Neural progenitor cell (in vitro differentiated cells): Measurements from ENCODE around the gene TSPAN2.

Experiments
- CTCF ChIP-seq: fragments of 200-600 bp; sonication (generic); IDR thresholded peaks from 2 replicates; pipeline ENCODE4 v1.5.1; 2017; ENCODE audit warnings: antibody characterized with exemption, mild to moderate bottlenecking
- EZH2 ChIP-seq: fragments of 200-600 bp; sonication (generic); IDR thresholded peaks from 2 replicates; pipeline ENCODE4 v1.6.1; 2017; ENCODE audit warnings: antibody characterized with exemption, mild to moderate bottlenecking, moderate library complexity
- EZH2phosphoT487 ChIP-seq: fragments of 200-600 bp; sonication (generic); IDR thresholded peaks from 2 replicates; pipeline ENCODE4 v1.6.1; 2017; ENCODE audit warnings: antibody characterized with exemption

DNA sequence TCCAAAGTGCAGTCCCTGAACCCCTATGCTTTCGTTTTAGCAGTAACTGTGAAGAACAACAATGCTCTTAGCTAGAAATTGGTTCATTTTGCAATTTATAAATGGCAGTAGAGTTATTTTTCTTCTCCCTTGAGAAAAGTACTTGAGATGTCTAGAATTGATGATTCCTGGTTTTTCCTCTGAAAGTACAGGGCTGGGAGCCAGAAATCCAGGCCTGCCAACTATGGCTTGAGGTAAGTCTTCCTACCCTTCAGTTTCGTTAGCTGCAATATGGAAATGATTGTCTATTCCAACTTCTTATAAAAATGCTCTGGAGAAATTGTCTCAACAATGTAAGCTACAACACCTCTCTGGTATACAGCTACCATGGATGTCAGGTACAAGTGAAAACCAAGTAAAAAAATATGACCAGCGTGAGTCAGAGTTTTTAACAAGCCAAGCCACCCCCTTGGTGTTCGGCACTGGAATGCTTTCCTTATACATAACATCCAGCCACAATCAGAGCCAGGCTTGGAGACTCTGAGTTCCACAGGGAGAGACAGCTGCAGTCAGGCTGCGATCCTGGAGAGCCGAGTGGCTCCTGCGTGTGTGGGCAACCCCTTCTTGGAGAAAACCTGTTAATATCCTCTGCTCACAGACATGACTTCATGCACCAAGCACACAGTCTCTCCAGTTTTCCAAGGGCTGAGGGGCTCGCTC lies 22.0 kb downstream of the TSPAN2 start:
- TF ChIP-seq CTCF (no peak), EZH2 (no peak), EZH2phosphoT487 (no peak)
